Stimulated activated CD4-positive, alpha-beta T cell treated with anti-CD3 and anti-CD28 coated beads, TNF-alpha, amount 100 ng/mL, for 48 hours (primary cell): Measurements from ENCODE around the gene PLEKHM3.
"Not testable (repeated sequence)": the region's sequence is repeated elsewhere in the genome, so short reads cannot be mapped to it uniquely, and the experiment has no call there.

Experiments used
- DNase-seq, 3 donors: peaks; one replicate each; pipeline ENCODE4 v3.0.0-alpha.2; 2020; ENCODE audit warnings: low read depth in 3 of 3

The PLEKHM3 gene

DNA sequence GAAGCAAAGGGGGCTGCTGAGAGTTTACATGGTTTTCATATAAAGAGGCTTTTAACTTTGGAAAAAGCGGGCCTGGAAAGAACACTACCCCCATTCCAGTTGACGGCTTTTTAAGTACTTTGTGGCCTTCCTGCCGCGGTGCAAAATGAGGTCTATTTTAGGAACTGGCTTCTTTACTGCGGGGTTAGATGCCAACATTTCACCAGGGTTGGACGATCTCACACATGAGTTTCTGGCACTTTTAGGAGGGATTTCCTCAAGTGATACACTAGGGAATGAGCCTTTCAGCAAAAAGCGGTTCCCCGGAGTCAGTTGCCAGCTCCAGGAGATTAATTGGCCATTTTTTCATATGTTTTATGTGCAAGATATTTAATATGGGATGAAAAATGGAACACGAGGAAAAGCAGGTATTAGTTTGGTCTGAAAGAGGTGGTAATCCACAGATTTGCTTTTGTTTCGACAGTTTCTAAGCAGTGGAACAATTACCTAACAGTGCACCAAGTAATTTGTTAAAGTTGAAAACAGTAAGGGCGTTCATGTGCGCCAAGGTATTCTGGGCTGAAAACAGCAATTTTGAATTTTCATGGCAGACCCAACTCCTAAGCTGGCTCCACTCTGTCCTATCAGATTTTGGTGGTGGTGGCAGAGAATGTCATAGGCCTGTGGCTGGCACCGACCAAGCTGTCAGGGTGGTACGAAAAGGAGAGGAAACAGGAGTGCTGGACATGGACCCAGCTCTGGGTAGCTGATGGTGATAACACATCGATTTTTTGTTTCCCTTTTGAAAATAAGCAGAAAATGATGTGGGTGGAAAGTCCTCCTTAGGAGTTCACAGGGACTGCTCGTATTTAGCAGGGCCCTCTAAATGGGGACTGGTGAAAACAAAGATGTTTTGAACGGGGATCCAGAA, 200.0 kb downstream of the PLEKHM3 start:
- DNase-seq: no peak

GRCh38 chr2:207823865-207824264, 201.5 kb downstream of the PLEKHM3 start:
- DNase-seq: no peak

DNA sequence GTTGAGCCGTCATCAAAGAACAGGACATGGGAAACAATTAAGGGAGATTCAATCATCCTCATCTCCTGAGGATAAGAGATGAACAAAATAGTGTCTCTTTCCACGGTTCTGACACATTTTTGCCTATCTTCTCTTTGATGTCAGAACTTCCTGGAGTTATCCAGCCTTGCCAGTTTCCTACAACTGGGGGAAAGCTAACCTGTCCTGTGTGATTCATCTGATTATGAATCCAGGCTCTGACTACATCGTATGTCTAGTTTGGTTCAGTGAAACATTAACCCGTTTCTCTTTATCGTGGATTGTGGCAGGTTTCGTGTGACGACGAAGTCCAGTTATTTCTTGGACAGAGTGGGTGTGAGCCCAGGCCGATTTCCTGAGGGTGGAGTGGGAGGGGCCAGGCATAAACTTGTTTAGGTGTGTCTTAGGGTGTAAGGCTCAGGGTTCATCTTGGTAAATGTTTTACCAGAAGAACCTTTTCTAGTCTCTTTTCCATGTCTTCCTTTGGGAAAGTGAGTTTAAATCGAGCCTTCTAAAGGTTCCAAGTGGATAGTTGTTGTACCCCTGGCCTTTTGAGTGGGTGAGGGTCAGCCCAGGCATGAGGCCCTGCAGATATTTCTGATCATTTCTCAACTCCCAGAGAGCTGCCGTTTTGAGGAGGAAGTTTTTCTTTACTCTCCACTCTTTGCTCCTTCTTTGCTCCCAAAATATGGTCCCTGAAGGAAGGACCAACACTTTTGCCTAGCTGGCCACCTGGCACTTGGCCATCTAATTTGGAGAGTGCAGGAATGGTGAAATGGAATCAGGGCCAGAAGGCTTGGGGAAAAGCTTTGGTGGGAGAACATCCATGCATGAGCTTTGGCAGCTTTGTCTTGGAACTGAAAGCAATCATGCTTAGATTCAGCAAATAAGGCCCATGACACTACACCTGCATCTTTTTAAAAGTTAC, 205.2 kb downstream of the PLEKHM3 start:
- no peak for DNase-seq

- DNase-seq: no peak
Observed at GRCh38 chr2:207819021-207819797, 206.1 kb downstream of the PLEKHM3 start.

DNA sequence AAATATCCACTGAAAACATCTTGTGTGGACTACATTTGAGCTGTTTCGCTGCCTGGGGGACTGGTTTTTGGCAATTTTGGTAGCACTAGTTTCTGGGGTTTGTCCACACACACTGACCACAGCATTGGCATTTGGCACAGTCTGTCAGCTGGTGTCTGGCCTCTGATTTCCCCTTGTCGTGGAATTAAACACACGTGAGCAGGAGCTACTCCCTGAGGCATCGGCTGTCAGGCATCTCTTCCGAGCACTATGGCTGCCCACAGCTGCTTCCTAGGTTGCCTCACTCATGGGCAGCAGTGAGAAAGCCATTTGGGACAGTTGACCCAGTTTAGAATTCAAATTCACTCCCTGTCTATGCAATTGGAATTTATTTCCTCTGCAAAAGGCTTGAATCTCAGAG, 208.8 kb downstream of the PLEKHM3 start:
- no peak for DNase-seq

DNA sequence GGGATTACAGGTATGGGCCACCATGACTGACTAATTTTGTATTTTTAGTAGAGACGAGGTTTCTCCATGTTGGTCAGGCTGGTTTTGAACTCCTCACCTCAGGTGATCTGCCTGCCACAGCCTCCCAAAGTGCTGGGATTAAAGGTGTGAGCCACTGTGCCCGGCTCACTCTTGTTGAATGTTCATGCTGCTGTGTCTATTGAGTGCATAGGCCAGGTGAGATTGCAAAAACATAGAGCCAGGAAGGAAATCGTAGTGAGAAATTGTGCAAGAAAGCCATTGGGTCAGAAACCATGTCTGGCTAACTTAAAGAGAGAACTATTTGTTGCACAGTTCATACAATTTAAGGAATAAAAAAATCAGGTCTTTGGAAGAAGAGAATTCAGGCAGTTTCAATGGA, 210.1 kb downstream of the PLEKHM3 start:
- no peak for DNase-seq

DNA sequence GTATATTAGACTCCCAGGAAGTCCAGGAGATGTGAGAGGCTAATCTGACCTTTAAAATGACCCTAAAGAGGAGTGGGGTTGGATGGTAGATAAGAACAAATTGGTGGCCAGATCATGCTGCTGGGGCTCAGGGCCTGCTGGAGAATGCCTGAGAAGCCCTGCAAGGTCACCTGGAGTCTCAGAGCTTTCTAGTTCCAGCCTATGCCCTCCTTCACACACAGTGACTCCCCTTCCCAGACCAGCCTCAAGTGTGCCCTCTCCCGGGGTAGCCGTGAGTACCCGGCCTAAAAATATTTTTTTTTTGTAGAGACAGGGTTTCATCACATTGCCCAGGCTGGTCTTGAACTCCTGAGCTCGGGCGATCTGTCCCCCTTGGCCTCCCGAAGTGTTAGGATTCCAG, 211.4 kb downstream of the PLEKHM3 start:
- DNase-seq: no peak

DNA sequence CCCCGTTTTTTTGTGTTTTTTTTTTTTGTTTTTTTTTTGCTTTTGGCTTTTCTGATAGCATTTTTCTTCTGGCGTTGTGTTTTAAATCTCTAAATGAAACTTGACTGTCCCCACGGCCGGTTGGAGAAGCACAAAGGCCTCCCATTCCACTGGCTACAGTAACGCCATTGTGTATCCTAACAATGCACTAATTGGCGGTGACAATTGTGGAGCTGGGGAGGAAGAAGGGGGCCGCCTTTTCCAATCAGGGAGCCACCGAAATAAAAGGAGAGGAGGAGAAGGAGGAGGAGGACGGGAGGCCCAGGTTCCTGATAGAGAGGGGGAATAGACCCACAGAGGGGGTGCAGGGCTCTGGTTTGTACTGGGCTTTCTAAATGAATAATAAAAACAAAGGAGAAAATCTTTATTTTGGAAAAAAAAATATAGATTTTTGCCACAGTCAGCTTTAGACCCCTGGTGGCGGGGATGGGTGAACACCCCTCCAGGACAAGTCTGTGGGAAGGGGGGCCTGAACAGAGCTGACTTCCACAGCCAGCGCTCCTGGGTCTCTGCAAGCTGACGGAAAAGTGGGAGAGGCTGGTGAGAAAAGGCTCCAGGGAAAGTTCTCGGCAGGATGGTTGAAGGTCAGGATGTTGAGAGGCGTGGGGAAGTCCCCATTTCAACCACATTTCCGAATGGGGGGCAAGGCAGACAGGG, 212.0 kb downstream of the PLEKHM3 start:
- no peak for DNase-seq

GRCh38 chr2:207812726-207813080, 212.6 kb downstream of the PLEKHM3 start:
- no peak for DNase-seq

GRCh38 chr2:207812058-207812725, 213.1 kb downstream of the PLEKHM3 start:
- no peak for DNase-seq

GRCh38 chr2:207811658-207812057, 213.7 kb downstream of the PLEKHM3 start:
- DNase-seq: not testable (repeated sequence)

- DNase-seq: no peak
Observed at GRCh38 chr2:207810200-207810788, 215.0 kb downstream of the PLEKHM3 start.

DNA sequence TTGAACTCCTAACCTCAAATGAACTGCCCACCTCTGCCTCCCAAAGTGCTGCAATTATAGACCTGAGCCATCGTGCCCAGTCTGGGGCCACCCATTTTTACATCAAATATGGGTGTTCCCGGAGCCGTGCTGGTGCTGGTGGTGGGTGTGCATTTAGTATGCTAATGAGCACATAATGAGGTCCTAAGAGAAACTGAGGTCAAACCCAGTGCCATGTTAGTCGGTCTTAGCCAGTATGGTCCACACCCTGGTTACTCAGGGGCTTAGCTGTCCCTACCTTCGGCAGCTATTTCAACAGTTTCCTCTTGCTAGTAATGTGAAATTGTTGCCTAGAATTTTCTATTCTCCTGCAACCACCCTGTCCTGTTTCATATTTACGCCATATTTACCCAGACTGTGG, 217.2 kb downstream of the PLEKHM3 start:
- no peak for DNase-seq

DNA sequence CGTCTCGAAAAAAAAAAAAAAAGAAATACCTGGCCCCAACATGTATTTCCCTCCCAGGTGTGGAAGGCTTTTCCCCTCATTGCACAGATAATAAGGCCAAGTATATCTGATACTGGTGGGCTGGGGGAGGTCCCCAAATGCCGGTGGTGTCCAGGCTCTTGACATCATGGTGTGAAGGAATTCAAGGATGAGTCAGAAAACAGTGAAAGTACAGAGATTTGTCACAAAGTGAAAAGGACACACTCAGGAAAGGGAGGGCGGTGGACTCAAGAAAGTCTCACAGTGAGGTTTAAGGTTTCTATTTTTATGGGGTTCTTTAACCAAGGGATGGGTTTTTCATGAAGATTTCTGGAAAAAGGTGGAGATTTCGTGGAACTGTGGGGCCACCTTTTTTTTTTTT, 217.8 kb downstream of the PLEKHM3 start:
- DNase-seq: no peak

DNA sequence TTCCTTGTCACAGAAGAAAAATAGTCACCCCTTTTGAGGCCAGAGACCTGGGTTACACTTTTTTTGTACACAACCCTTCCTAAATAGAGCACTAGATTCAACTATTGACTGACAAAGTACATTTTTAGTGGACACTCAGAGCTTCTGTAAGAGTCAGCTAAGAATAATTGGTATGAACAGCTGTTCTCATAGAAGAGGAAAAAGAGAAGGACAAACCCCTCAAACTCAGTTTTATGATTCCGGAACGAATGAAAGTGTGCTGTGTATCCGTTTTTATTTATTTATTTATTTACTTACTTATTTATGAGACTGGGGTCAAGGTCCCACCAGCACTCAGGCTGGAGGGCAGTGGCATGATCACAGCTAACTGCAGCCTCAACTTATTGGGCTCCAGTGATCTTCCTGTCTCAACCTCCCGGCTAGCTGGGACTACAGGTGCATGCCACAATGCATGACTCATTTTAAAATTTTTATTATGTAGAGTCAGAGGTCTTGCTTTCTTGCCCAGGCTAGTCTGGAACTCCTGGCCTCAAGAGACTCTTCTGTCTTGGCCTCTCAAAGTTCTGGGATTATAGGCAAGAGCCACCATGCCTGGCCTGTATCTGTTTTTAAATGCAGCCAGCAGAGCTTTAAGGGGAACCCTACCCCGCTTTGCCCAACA, 219.6 kb downstream of the PLEKHM3 start:
- no peak for DNase-seq

DNA sequence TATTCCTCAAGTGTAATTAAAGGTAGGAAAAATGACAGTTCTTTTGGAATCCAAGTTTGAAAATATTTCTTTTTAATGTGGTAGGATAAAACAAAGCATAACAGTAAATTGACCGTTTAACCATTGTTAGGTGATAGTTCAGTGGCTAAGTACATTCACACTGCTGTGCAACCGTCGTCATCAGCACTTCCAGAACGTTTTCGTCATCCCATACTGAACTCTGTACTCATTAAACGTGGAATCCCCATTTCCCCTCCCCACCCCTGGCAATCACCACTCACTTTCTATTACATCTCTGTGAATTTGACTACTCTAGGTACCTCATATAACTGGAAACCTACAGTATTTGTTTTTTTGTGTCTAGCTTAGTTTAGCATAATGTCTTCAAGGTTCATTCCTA, 222.7 kb downstream of the PLEKHM3 start:
- DNase-seq: no peak

DNA sequence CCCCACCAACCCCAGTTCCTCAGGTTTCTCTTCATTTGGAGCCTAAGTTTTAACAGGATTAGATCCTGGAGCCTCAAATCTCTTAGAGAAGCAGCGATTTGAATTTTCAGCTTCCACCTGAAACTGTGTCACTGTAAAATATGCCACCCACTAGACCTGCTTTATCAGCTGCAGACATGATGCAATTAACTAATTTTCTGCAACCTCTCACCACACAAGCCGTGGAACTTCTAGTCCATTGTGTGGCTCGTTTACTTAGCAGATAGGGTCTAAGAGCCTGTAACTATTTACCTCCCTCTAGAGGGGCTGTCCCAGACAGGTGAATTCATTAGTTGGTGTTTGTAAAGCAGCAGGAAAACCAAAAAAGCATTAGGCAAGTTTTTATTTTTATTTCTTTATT, 224.1 kb downstream of the PLEKHM3 start:
- no peak for DNase-seq

DNA sequence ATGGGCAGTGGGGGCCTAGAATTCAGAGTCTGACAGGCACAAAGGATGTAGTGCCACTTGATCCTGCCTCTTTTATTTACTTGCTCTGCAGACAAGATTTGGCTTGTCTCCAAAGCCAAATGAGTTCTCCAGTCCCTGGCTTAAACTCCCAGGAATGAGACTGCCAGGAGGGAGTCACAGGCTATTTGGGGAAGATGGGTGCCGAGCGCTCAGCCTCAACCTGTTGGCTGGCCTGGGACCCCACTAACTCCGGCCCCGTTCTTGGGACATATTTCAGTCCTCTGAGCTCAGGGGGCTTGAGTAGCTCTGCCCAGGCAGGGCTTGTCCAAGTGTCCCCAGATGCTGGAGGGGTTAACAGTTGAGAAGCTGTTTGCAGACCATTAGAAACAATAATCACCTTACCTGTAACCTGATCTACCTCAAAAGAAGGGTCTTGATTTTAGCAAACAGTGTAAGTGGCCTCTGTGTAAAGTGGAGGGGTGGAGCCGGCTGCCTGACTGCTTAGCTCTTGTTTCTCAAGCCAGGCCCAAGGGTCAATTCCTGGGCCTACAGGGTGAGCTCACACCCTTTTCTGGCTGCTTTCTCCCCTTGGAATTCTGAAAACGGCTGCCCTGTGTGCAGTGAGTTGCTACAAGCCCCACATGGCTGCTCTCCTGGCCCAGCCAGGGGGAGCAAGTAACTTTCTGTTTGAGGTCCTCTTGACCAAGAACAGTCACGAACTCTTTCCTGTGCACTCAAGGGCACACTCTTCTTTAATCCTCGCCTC, 228.6 kb downstream of the PLEKHM3 start:
- DNase-seq: no peak

DNA sequence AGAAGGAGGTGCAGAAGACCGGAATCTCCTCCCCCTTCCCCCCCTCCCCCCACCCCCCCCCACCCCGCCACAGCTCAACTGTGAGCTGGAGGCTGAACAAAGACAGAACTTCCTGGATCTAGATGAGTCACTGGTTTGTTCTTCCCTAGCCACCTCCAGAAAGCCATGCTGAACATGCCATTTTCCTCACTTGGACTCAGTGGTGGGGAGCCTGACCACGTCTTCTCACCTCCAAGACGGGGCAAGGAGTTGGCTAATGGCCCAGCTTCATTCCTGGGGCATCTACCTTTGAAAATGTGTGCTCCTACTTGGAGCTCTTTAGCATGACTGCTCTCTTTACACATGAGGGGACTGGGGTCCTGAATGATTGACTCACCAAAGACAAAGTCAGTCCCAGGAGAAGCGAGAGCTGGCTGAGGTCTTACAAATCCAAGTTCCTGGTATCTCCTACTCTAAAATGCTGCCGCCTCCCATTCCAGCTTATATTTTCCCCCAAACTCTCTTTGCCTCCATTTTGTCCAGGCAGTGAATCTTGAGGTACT, 233.0 kb downstream of the PLEKHM3 start:
- no peak for DNase-seq
